A673 (cell line): ENCODE results near the gene CSPG4. TPM values are rescaled to one million over a fixed set of nuclear protein-coding genes. Genes with fewer than 3 reads are reported as not detected.

Experiments used
- BruUV-seq: library from RNA; stranded (reverse); fragments of 400-500 nt; replicated peaks from 2 replicates; lab custom pipeline; 2021; lab: Mats Ljungman, UMichigan
- CTCF ChIA-PET: fragments of 300-600 bp; sonication (Branson Sonifier 250); formaldehyde crosslinking; loops from one replicate; lab custom pipeline; 2022; ENCODE audit warnings: antibody characterized with exemption; lab: Charles Lee
- POLR2A ChIA-PET: fragments of 300-600 bp; sonication (Branson Sonifier 250); formaldehyde crosslinking; loops from one replicate; lab custom pipeline; 2022; ENCODE audit warnings: antibody characterized with exemption; ENCODE audit not compliant: low non-redundant PET; lab: Charles Lee
- DNase-seq: peaks from one replicate; pipeline ENCODE4 v3.0.0-alpha.2; 2015; ENCODE audit warnings: low spot score
- H3K27ac ChIP-seq: fragments of 200-600 bp; sonication (generic); 2 replicates; pipeline ENCODE4 v1.5.1; 2016; ENCODE audit warnings: mixed run types, low read depth, mild to moderate bottlenecking, mixed read lengths, antibody characterized with exemption, low read length; ENCODE audit not compliant: poor library complexity, severe bottlenecking
- H3K27me3 ChIP-seq: fragments of 200-600 bp; sonication (generic); replicated peaks from 2 replicates; pipeline ENCODE4 v1.6.1; 2017; ENCODE audit warnings: mixed run types, low read depth, mild to moderate bottlenecking, mixed read lengths, antibody characterized with exemption, low read length; ENCODE audit not compliant: insufficient read depth, poor library complexity
- H3K36me3 ChIP-seq: fragments of 200-600 bp; sonication (generic); 2 replicates; pipeline ENCODE4 v1.6.1; 2016; ENCODE audit warnings: mixed run types, mild to moderate bottlenecking, mixed read lengths, antibody characterized with exemption, low read length; ENCODE audit not compliant: insufficient read depth, poor library complexity, severe bottlenecking
- H3K4me1 ChIP-seq: fragments of 200-600 bp; sonication (generic); 2 replicates; pipeline ENCODE4 v1.6.1; 2017; ENCODE audit warnings: mixed run types, mild to moderate bottlenecking, mixed read lengths, antibody characterized with exemption, low read length; ENCODE audit not compliant: insufficient read depth, poor library complexity, severe bottlenecking
- H3K4me3 ChIP-seq: fragments of 200-600 bp; sonication (generic); 2 replicates; pipeline ENCODE4 v1.5.1; 2016; ENCODE audit warnings: low read depth, mixed run types, mild to moderate bottlenecking, mixed read lengths, low read length; ENCODE audit not compliant: poor library complexity, severe bottlenecking
- H3K9me3 ChIP-seq: fragments of 200-600 bp; sonication (generic); 2 replicates; pipeline ENCODE4 v1.6.1; 2016; ENCODE audit warnings: mixed run types, low read depth, mild to moderate bottlenecking, mixed read lengths, antibody characterized with exemption, low read length; ENCODE audit not compliant: poor library complexity, severe bottlenecking
- EZH2 ChIP-seq: fragments of 200-600 bp; sonication (generic); IDR thresholded peaks from 2 replicates; pipeline ENCODE4 v1.6.1; 2017; ENCODE audit warnings: borderline replicate concordance, low read depth, mild to moderate bottlenecking, mixed read lengths, antibody characterized with exemption, low read length; ENCODE audit not compliant: poor library complexity, severe bottlenecking
- intact Hi-C: fragments of 100-400 bp; cut with micrococcal nuclease; formaldehyde crosslinking; loops from one replicate; pipeline ENCODE4 v1.10.0; 2022; ENCODE audit not compliant: unreplicated experiment
- total RNA-seq: library from RNA; stranded (reverse); gene quantifications from 2 replicates; pipeline ENCODE4 v1.2.3, GENCODE V29; 2021
- TF ChIP-seq, protein P1 (sequence below): fragments of 300-800, 200-600 bp; sonication (generic); conservative IDR thresholded peaks from 2 replicates; pipeline ENCODE4 v1.5.1; 2017; ENCODE audit warnings: low read depth, mild to moderate bottlenecking, antibody characterized with exemption, low read length, moderate library complexity, mixed read lengths

CSPG4 gene
- total RNA-seq, 1 experiment from 2014 or later = 0.11 TPM

GRCh38 chr15:75654201-75654907, 58.3 kb downstream of the CSPG4 start:
- CTCF ChIA-PET = interaction anchor here (0.7 kb wide), 1 partner anchor 199 kb away, joined by 7 read pairs; no protein-coding TSS in a partner anchor
- H3K9me3 ChIP-seq = no peaks in the 10 kb centered on the region
- H3K36me3 ChIP-seq = no peaks in the 10 kb centered on the region
- no peak for DNase-seq
- no peaks in the 10 kb centered on the region for H3K27me3 ChIP-seq
- H3K4me1 ChIP-seq = no peaks in the 10 kb centered on the region
- no peak overlapping the region for H3K4me3 ChIP-seq
- TF ChIP-seq, protein P1, sequence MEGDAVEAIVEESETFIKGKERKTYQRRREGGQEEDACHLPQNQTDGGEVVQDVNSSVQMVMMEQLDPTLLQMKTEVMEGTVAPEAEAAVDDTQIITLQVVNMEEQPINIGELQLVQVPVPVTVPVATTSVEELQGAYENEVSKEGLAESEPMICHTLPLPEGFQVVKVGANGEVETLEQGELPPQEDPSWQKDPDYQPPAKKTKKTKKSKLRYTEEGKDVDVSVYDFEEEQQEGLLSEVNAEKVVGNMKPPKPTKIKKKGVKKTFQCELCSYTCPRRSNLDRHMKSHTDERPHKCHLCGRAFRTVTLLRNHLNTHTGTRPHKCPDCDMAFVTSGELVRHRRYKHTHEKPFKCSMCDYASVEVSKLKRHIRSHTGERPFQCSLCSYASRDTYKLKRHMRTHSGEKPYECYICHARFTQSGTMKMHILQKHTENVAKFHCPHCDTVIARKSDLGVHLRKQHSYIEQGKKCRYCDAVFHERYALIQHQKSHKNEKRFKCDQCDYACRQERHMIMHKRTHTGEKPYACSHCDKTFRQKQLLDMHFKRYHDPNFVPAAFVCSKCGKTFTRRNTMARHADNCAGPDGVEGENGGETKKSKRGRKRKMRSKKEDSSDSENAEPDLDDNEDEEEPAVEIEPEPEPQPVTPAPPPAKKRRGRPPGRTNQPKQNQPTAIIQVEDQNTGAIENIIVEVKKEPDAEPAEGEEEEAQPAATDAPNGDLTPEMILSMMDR = no peak
- TF ChIP-seq EZH2 = no peak
- POLR2A ChIA-PET = interaction anchor here (0.7 kb wide), 1 partner anchor 18 kb away, joined by 3 read pairs; no protein-coding TSS in a partner anchor
- no peak overlapping the region for H3K27ac ChIP-seq
- BruUV-seq = no TSS peak
- intact Hi-C loops = no loop called here

GRCh38 chr15:75653347-75653913, 59.2 kb downstream of the CSPG4 start:
- CTCF ChIA-PET = no interaction called here
- Histone ChIP-seq H3K27ac (no peak overlapping the region), H3K4me3 (no peak overlapping the region), H3K27me3 (no peaks in the 10 kb centered on the region), H3K4me1 (no peaks in the 10 kb centered on the region), H3K9me3 (no peaks in the 10 kb centered on the region), H3K36me3 (no peaks in the 10 kb centered on the region)
- TF ChIP-seq, protein P1 = no peak
- no peak for TF ChIP-seq EZH2
- POLR2A ChIA-PET = no interaction called here
- DNase-seq = no peak
- no TSS peak for BruUV-seq
- intact Hi-C loops = no loop called here

DNA sequence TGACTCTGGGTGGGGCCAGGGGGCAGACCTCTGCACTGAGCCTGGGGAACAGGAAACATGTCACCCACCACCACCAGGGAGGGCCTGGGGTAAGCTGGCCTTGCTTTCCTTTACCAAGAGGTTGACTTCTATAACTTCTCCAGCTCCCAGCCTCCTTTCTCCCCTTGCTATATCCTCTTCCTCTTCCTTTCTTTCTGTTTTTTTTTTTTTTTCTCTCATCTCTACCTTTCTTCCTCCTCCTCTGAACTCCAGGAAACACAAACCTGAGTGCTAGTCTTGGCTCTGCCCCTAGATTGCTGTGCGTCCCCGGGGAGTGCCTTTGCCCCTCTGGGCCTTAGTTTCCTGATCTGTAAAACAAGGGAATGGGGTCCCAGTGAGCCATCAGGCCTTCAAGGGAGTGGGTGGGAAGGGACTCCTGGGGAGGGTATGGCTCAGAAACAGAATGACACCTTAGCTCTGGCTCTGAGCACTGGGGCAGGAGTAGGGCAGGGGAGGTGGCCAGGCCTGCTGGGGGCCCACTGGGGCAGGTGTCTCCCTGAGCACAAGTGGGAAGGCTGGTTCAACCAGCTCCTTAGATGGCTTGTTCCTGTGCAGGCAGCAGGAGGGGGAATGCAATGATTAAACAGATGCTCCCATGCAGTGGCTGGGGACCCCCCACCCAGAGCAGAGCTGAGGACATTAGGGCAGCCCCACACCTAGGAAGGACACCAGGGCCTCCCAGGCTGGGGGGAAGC, 60.7 kb downstream of the CSPG4 start:
- intact Hi-C loops = no loop called here
- Histone ChIP-seq H3K27ac (no peak overlapping the region), H3K36me3 (no peaks in the 10 kb centered on the region), H3K4me1 (peaks cover 2% of the 10 kb centered on the region), H3K4me3 (no peak overlapping the region), H3K27me3 (no peaks in the 10 kb centered on the region), H3K9me3 (no peaks in the 10 kb centered on the region)
- CTCF ChIA-PET = interaction anchor here (0.7 kb wide), 1 partner anchor 1306 kb away, joined by 5 read pairs; no protein-coding TSS in a partner anchor
- DNase-seq = no peak
- BruUV-seq = no TSS peak
- POLR2A ChIA-PET = no interaction called here
- TF ChIP-seq, protein P1 = no peak
- no peak for TF ChIP-seq EZH2
